Body of pancreas (tissue), 4 donors: Measurements from ENCODE around the gene CTDSPL2.
"Not testable (repeated sequence)": the region's sequence is repeated elsewhere in the genome, so short reads cannot be mapped to it uniquely, and the experiment has no call there.

Experiments
- POLR2A ChIP-seq, 3 donors: fragments of 450-650 bp; IDR thresholded peaks; one replicate each; pipeline ENCODE4 v1.6.1; 2016; ENCODE audit warnings: antibody characterized with exemption in 3 of 3, mild to moderate bottlenecking in 2 of 3
- TF ChIP-seq, protein P1 (sequence below), 7 experiments: fragments of 450-650 bp in 4 of 7; fragments of 200-600 bp in 3 of 7; sonication (generic) in 3 of 7; IDR thresholded peaks; one replicate each; pipeline ENCODE4 v1.5.1; 2016 to 2019; ENCODE audit warnings: antibody characterized with exemption in 7 of 7

DNA sequence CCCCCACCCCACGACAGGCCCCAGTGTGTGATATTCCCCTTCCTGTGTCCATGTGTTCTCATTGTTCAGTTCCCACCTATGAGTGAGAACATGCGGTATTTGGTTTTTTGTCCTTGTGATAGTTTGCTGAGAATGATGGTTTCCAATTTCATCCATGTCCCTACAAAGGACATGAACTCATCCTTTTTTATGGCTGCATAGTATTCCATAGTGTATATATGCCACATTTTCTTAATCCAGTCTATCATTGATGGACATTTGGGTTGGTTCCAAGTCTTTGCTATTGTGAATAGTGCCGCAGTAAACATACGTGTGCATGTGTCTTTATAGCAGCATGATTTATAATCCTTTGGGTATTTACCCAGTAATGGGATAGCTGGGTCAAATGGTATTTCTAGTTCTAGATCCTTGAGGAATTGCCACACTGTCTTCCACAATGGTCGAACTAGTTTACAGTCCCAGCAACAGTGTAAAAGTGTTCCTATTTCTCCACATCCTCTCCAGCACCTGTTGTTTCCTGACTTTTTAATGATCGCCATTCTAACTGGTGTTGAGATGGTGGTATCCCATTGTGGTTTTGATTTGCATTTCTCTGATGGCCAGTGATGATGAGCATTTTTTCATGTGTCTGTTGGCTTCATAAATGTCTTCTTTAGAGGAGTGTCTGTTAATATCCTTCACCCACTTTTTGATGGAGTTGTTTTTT lies 26.3 kb downstream of the CTDSPL2 start:
- TF ChIP-seq, protein P1, sequence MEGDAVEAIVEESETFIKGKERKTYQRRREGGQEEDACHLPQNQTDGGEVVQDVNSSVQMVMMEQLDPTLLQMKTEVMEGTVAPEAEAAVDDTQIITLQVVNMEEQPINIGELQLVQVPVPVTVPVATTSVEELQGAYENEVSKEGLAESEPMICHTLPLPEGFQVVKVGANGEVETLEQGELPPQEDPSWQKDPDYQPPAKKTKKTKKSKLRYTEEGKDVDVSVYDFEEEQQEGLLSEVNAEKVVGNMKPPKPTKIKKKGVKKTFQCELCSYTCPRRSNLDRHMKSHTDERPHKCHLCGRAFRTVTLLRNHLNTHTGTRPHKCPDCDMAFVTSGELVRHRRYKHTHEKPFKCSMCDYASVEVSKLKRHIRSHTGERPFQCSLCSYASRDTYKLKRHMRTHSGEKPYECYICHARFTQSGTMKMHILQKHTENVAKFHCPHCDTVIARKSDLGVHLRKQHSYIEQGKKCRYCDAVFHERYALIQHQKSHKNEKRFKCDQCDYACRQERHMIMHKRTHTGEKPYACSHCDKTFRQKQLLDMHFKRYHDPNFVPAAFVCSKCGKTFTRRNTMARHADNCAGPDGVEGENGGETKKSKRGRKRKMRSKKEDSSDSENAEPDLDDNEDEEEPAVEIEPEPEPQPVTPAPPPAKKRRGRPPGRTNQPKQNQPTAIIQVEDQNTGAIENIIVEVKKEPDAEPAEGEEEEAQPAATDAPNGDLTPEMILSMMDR (IDR thresholded peaks at IDR 0.05): not testable (repeated sequence)
- TF ChIP-seq POLR2A (IDR thresholded peaks at IDR 0.05): not testable (repeated sequence)
